Stimulated activated naive CD8-positive, alpha-beta T cell treated with anti-CD3 and anti-CD28 coated beads, Interleukin-15, Interleukin-2, amounts not matched to agents 100 U/mL and 50 U/mL, for 24 hours (primary cell): ENCODE results near the gene ARFRP1.
"Not testable (repeated sequence)": the region's sequence is repeated elsewhere in the genome, so short reads cannot be mapped to it uniquely, and the experiment has no call there.

ENCODE experiments used
- ATAC-seq: fragments of 150-1000 bp; cut with Tn5 transposase; one replicate; pipeline ENCODE4 v1.10.0; 2021
- DNase-seq: peaks from one replicate; pipeline ENCODE4 v3.0.0; 2021

The ARFRP1 gene

GRCh38 chr20:63678071-63678470, 29.7 kb downstream of the ARFRP1 start:
- ATAC-seq (no peak), DNase-seq (no peak)

DNA sequence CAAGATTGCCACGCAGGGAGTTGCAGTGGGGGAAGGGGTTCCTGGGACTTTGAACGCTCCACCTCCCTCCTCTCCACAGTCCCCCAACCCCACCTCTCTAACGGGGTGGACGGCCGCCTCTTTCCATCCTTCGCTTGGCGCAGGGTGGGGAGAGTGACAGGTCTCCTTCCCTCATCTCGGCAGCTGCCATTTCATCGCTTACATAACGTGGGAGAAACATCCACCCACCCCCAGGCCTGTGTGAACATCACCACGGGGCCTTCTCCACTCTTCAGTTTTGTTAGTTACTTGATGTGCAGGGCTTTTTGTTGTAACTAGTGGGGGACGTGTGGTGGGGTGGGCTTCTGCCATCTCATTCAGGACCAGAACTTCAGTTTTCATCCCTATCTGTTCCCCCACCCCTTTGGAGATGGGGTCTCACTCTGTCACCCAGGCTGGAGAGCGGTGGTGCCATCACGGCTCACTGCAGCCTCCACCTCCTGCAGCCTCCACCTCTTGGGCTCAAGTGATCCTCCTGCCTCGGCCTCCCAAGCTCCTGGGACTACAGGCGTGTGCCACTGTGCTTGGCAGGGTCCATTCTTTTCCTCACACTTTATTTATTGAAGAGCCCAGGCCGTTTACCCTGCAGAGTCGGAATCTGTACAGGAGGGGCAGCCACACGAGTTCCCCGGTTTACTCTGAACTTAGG, 32.0 kb downstream of the ARFRP1 start:
- ATAC-seq = no peak
- no peak for DNase-seq

DNA sequence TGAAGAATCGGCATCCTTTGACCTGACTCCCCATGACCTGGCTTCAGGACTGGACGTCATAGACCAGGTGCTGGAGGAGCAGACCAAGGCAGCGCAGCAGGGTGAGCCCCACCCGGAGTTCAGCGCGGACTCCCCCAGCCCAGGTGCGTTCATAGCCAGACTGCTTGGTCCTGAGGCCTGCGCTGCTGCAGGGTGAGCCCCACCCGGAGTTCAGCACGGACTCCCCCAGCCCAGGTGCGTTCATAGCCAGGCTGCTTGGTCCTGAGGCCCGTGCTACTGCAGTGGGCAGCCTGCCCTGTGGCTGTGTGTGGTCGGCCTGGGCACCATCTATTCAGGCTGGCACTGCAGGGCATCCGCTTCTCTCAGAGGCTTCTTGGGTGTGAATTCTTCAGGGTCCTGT, 33.8 kb downstream of the ARFRP1 start:
- no peak for DNase-seq
- ATAC-seq = no peak

DNA sequence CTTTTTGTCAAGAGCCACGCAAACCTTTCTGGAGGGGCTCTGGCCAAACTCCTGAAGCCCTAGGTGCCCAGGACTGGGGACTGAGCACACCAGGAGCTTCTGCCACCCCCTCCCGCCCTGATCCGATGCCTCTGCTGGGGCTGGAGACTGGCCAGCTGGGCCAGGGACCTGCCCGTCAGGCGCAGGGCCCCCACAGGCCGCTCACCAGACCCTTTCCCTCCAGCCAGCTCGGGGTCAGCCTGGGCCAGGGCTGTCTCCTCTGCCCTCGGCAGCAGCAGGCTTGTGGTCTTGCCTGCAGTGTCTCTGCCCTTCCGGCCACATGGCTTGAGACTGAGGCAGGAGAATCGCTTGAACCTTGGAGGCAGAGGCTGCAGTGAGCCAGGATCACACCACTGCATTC, 35.1 kb downstream of the ARFRP1 start:
- no peak for ATAC-seq

GRCh38 chr20:63671695-63672094, 36.1 kb downstream of the ARFRP1 start:
- not testable (repeated sequence) for DNase-seq, ATAC-seq

More for the DNA sequence above, 35.1 kb downstream of the ARFRP1 start:
- DNase-seq = no peak

- ATAC-seq (no peak), DNase-seq (no peak)
These were observed 39.4 kb downstream of the ARFRP1 start for GRCh38 chr20:63668351-63668750.

DNA sequence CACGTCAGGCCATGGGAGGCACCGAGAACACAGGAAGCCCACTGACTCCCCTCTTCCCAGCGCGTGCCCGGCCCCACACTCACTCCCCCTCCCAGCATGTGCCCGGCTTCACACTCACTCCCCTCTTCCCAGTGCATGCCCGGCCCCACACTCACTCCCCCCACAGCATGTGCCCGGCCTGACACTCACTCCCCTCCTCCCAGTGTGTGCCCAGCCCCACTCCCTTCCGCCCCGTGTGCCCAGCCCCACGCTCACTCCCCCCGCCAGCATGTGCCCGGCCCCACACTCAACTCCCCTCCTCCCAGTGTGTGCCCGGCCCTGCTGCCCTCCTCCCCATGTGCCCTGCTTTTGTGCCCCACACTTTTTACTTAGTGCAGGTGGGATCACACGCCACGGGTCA, 39.9 kb downstream of the ARFRP1 start:
- DNase-seq = no peak
- ATAC-seq = no peak

- DNase-seq = no peak
- no peak for ATAC-seq
These were observed 42.1 kb downstream of the ARFRP1 start for GRCh38 chr20:63665708-63666107.

DNA sequence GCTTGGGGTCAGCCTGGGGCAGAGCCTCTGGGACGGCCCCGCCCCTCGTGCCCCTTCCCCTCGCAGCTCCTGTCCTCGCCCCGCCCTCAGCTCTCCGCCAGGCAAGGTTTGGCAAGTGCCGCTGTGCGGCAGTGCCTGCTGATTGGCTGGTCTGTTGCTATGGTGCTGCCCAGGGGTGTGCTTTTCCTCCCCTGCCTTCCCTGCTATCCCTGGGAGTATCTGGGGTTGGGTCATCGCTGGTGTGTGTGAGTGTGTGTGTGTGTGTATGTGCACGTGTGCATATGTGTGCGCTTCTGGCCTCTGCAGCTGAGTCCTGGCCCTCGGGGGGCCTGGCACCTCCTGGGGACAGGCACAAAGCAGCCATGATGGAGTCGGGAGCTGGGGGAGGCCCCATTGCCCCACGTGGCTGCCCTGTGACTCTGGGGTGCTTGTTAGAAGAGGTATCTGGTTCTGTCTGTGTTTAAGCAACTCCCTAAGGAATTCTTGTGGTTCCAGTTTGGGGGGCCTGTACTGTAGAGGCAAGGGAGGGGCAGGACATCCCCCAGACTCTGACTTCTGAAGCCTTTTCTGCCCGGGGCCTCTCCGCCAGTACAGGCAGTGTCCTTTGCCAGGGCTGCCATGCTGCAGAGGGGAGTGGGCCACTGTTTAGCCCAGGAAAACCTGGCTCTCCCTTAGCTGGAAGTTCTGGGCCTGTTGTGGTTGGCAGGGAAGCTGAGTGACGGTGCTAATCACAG, 42.7 kb downstream of the ARFRP1 start:
- no peak for DNase-seq
- ATAC-seq = no peak

DNA sequence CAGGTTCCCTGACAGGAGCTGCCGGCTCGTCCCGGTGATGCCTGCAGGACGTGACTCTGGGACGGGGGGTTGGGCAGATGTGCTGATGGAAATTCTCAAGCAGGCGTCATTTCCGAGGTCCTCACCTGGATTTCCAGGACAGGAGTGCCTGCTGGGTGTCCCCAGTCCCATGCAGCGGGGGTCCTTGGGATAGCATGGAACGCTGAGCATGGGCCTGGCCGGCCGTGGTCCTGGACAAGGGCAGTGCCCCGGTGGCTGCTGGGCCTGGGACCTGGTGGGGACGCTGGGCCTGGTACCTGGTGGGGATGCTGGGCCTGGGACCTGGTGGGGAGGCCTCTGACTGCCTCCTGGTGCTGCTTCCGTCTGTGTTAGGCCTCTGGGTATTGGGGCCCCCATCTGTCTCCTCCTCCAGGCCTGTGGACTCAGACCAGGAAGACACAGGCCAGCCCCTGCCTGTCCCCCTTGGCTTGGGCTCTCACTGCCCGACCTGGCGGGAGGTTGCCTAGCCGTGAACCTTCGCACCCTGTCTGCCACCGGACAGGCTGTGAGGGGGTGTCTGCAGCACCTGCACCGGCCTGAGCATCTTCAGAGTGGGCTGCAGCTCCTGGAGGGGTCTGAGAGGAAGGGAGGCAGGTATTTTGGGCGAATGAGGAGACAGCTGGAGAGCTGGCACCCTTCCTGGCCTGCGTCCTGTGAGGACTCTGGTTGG, 43.5 kb downstream of the ARFRP1 start:
- ATAC-seq (no peak), DNase-seq (no peak)

GRCh38 chr20:63663332-63664066, 44.3 kb downstream of the ARFRP1 start:
- DNase-seq (no peak), ATAC-seq (no peak)

- DNase-seq (no peak), ATAC-seq (no peak)
These were observed 45.0 kb downstream of the ARFRP1 start for GRCh38 chr20:63662813-63663189.

- DNase-seq (no peak), ATAC-seq (no peak)
These were observed 45.6 kb downstream of the ARFRP1 start for GRCh38 chr20:63661959-63662812.

DNA sequence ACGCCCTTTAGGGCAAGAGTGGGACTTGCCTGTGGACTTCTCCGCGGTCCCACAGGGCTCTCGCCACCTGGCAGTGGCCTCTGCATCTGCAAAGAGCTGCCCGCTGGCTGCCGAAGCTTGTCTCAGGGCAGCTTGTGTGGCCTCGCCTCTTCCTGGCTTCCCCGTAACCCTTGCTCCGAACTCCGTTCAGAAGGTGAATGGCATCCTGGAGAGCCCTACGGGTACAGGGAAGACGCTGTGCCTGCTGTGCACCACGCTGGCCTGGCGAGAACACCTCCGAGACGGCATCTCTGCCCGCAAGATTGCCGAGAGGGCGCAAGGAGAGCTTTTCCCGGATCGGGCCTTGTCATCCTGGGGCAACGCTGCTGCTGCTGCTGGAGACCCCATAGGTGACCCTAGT, 46.7 kb downstream of the ARFRP1 start:
- ATAC-seq (no peak), DNase-seq (no peak)

DNA sequence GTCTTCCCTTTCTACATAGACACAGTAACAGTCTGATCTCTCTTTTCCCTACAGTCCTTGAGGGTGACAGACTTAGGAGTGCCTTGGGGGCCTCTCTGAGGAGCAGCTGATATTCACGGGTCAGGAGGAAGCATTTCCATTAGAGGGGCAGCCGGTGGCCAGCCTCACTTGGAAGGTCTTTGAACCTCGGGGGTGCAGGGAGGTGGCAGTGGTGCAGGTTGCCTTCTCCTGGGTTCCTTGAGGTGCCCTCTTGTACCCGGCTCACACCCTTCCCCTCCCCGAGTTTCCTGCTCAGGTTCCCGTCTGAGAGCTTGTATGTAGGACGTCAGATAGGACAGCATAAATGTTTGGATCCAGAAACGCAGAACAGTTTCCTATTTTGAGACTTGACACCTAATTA, 47.2 kb downstream of the ARFRP1 start:
- ATAC-seq (no peak), DNase-seq (no peak)

DNA sequence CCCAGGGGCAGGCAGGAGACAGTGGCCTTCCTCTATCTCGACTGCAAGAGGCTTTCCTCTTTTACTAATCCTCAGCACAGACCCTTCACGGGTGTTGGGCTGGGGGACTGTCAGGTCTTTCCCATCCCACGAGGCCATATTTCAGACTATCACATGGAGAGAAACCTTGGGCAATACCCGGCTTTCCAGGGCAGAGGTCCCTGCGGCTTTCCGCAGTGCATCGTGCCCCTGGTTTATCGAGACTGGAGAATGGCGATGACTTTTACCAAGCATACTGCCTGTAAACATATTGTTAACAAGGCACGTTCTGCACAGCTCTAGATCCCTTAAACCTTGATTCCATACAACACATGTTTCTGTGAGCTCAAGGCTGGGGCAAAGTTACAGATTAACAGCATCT, 47.6 kb downstream of the ARFRP1 start:
- not testable (repeated sequence) for DNase-seq, ATAC-seq

DNA sequence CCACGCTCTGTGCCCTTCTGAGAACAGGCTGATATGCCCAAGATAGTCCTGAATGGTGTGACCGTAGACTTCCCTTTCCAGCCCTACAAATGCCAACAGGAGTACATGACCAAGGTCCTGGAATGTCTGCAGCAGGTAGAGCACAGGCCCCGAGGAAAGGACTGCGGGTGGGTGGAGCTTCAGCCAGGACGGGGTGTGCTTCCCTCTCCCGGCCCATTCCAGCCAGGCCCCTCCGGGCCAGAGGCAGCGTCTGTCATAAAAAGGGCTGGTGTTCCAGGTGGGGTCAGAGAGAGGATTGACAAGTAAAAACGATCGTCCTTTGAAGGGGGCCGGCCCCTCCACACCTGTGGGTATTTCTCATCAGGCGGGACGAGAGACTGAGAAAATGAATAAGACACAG, 48.4 kb downstream of the ARFRP1 start:
- ATAC-seq (no peak), DNase-seq (no peak)

- ATAC-seq (no peak), DNase-seq (no peak)
These were observed 49.0 kb downstream of the ARFRP1 start for GRCh38 chr20:63658749-63659187.

DNA sequence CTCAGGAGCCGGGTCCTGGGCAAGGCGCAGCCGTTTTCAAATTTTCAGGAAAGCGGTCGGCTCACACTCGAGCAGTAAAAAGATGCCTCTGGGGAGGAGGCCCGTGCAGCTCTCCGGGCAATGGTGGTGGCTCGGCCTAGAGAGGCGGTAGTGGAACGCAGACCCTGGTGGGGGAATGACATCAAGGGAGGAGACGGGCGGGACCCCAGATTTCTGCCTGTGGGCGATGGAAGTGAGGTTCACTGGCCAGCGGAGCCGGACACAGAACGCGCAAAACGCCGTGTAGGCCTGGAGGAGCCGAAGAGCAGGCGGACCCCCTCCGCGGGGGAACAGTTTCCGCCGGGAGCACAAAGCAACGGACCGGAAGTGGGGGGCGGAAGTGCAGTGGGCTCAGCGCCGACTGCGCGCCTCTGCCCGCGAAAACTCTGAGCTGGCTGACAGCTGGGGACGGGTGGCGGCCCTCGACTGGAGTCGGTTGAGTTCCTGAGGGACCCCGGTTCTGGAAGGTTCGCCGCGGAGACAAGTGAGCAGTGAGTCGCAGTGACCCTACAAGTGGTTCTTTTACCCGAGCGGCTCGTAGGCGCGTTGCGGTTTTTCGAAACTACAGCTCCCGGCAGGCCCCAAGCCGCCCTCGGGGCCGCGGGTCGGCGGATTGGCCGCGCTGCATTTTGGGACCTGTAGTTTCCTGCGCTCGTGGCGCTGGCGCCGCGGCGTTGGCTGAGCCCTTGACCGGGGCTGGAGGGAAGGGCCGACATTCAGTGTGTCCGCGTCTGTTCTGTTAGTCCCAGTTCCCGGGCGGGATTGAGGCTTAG, 49.6 kb downstream of the ARFRP1 start, which contains the start of gene RTEL1:
Gene RTEL1 (plus strand): TSS at position 376 of the 812 bp plus-strand sequence. CDS start 1,091 bp downstream, outside the sequence.
- peak; percentile 83 for ATAC-seq

GRCh38 chr20:63657260-63657936, 50.4 kb downstream of the ARFRP1 start:
- ATAC-seq (no peak), DNase-seq (no peak)

More for the DNA sequence above, 49.6 kb downstream of the ARFRP1 start, which contains the start of gene RTEL1:
- peak; percentile 93 for DNase-seq
